Activated naive CD8-positive, alpha-beta T cell treated with anti-CD3 and anti-CD28 coated beads, Interleukin-2, amount 10 ng/mL, durations not matched to agents 7 days and 5 days (primary cell): ENCODE measurements around the gene UQCC5. TPM values are rescaled to one million over a fixed set of nuclear protein-coding genes. Genes with fewer than 3 reads are reported as not detected.

ENCODE experiments used
- ATAC-seq: fragments of 150-1000 bp; cut with Tn5 transposase; one replicate; pipeline ENCODE4 v1.10.0; 2021; ENCODE audit warnings: low read depth, moderate library complexity
- POLR2A ChIA-PET: fragments of 350-600 bp; sonication (Branson Sonifier 250); formaldehyde crosslinking; loops from one replicate; lab custom pipeline; 2021; ENCODE audit warnings: antibody characterized with exemption; lab: Charles Lee
- DNase-seq: peaks from one replicate; pipeline ENCODE4 v3.0.0; 2021
- H3K27ac Mint-ChIP-seq: one replicate; pipeline ENCODE4 v1.8.0; 2022; ENCODE audit warnings: mild to moderate bottlenecking, mixed read lengths
- H3K27me3 Mint-ChIP-seq: one replicate; pipeline ENCODE4 v1.8.0; 2022; ENCODE audit warnings: mild to moderate bottlenecking, moderate library complexity, mixed read lengths
- H3K36me3 Mint-ChIP-seq: one replicate; pipeline ENCODE4 v1.8.0; 2021; ENCODE audit warnings: mild to moderate bottlenecking, mixed read lengths
- H3K4me1 Mint-ChIP-seq: one replicate; pipeline ENCODE4 v1.8.0; 2021; ENCODE audit warnings: mixed read lengths
- H3K4me3 Mint-ChIP-seq: one replicate; pipeline ENCODE4 v1.8.0; 2022; ENCODE audit warnings: mild to moderate bottlenecking, moderate library complexity, mixed read lengths
- H3K9me3 Mint-ChIP-seq: one replicate; pipeline ENCODE4 v1.8.0; 2021; ENCODE audit warnings: mixed read lengths
- total RNA-seq, 2 experiments: library from RNA; stranded (reverse); gene quantifications; one replicate each; pipeline ENCODE4 v1.2.3, GENCODE V29; 2021

The UQCC5 gene
- total RNA-seq, 2 experiments from 2014 or later: 8.5 to 12.8 TPM

- ATAC-seq: no peak
- H3K36me3 Mint-ChIP-seq: no peaks in the 10 kb centered on the region
- no peak overlapping the region for H3K27ac Mint-ChIP-seq
- peaks cover 2% of the 10 kb centered on the region for H3K27me3 Mint-ChIP-seq
- H3K9me3 Mint-ChIP-seq: no peaks in the 10 kb centered on the region
- DNase-seq: no peak
- no peak overlapping the region for H3K4me3 Mint-ChIP-seq
- POLR2A ChIA-PET: no interaction called here
- no peaks in the 10 kb centered on the region for H3K4me1 Mint-ChIP-seq
Observed at GRCh38 chr3:52513281-52513680, 23.1 kb upstream of the UQCC5 start.

- no peak for ATAC-seq
- DNase-seq: no peak
- no peaks in the 10 kb centered on the region for H3K9me3 Mint-ChIP-seq
- H3K36me3 Mint-ChIP-seq: no peaks in the 10 kb centered on the region
- H3K4me3 Mint-ChIP-seq: no peak overlapping the region
- POLR2A ChIA-PET: no interaction called here
- H3K27me3 Mint-ChIP-seq: peaks cover 2% of the 10 kb centered on the region
- no peak overlapping the region for H3K27ac Mint-ChIP-seq
- no peaks in the 10 kb centered on the region for H3K4me1 Mint-ChIP-seq
Observed at GRCh38 chr3:52514576-52514975, 21.8 kb upstream of the UQCC5 start.

DNA sequence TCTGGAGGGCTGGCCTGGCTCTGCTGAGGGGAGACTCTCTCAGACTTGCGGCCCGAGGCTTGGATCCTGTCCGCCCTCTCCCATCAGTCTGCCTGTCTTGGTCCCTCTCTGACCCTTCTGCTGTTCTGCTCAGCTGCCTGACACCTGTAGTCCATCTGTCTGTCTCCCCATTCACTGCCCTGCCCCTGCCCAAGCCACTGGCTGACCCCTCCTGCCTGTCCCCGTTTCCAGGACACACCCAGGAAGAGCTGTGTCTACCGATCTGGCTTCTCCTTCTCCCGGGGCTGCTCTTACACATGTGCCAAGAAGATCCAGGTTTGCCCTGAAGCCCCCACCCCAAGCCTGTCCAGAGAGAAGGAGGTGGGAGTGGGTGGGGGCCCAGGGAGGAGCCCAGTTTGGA is 21.2 kb upstream of the UQCC5 start:
- H3K4me3 Mint-ChIP-seq: no peak overlapping the region
- no peaks in the 10 kb centered on the region for H3K36me3 Mint-ChIP-seq
- DNase-seq (no peak), ATAC-seq (no peak)
- H3K9me3 Mint-ChIP-seq: no peaks in the 10 kb centered on the region
- H3K27me3 Mint-ChIP-seq: peaks cover 2% of the 10 kb centered on the region
- H3K27ac Mint-ChIP-seq: no peak overlapping the region
- H3K4me1 Mint-ChIP-seq: no peaks in the 10 kb centered on the region
- POLR2A ChIA-PET: no interaction called here

DNA sequence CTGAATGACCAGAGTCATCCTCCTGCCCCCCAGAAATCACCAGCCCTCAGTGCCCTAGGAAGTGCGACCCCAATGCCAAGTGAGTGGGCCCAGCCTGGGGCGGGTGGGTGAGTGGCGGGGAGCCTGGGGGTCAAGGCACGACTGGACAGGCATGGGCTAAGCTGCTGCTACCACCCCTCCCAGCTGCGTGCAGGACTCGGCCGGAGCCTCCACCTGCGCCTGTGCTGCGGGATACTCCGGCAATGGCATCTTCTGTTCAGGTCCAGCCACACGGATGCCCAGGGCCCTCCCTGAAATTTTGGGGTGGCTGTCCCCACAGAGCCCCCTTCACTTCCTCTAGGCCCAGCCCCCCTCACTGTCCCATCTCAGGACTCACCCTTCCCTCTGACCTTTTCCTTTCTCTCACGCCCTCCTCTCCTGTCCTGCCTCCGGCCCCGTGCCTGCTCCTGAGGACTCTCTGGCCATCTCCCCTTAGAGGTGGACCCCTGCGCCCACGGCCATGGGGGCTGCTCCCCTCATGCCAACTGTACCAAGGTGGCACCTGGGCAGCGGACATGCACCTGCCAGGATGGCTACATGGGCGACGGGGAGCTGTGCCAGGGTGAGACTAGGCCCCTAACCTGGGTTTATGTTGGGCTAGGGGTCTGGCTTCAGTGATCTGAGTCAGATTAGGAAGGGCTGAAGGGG is 19.8 kb upstream of the UQCC5 start:
- Mint-ChIP-seq H3K27ac (peak overlapping the region; percentile 19), H3K4me1 (no peaks in the 10 kb centered on the region), H3K9me3 (no peaks in the 10 kb centered on the region), H3K4me3 (no peak overlapping the region), H3K27me3 (peaks cover 2% of the 10 kb centered on the region), H3K36me3 (no peaks in the 10 kb centered on the region)
- POLR2A ChIA-PET: no interaction called here
- no peak for ATAC-seq
- no peak for DNase-seq

- ATAC-seq: no peak
- no peak overlapping the region for H3K4me3 Mint-ChIP-seq
Observed at GRCh38 chr3:52517796-52518722, 18.3 kb upstream of the UQCC5 start.

DNA sequence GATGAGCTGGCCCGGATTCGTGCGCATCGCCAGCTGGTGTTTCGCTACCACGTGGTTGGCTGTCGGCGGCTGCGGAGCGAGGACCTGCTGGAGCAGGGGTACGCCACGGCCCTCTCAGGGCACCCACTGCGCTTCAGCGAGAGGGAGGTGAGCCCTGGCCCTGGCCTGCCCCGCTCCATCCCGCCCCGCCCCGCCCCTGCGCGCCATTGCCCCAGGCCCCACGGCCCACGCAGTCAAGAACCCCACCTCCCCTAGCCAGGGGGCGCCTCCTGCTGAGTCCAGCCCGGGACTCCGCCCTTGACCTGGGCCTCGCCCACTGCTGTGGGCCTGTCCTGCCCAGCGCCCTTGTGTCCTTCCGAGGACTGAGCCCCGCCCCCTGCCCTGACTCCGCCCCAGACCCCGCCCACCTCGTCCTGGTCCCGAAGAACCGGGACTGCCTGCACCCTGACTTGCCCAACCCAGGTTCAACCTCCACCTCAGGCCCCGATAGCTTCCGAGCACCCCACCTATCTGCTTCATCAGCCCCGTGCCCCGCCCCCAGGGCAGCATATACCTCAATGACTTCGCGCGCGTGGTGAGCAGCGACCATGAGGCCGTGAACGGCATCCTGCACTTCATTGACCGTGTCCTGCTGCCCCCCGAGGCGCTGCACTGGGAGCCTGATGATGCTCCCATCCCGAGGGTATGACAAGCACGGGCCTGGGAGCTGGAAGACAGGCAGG is 17.5 kb upstream of the UQCC5 start:
- H3K27me3 Mint-ChIP-seq: no peaks in the 10 kb centered on the region
- DNase-seq (no peak), ATAC-seq (no peak)
- no peaks in the 10 kb centered on the region for H3K4me1 Mint-ChIP-seq
- H3K9me3 Mint-ChIP-seq: no peaks in the 10 kb centered on the region
- POLR2A ChIA-PET: no interaction called here
- no peaks in the 10 kb centered on the region for H3K36me3 Mint-ChIP-seq
- no peak overlapping the region for H3K4me3 Mint-ChIP-seq
- H3K27ac Mint-ChIP-seq: no peak overlapping the region

More at GRCh38 chr3:52517796-52518722, 18.3 kb upstream of the UQCC5 start:
- DNase-seq: no peak
- H3K4me1 Mint-ChIP-seq: no peaks in the 10 kb centered on the region
- POLR2A ChIA-PET: no interaction called here
- H3K27me3 Mint-ChIP-seq: no peaks in the 10 kb centered on the region
- no peaks in the 10 kb centered on the region for H3K36me3 Mint-ChIP-seq
- no peaks in the 10 kb centered on the region for H3K9me3 Mint-ChIP-seq
- no peak overlapping the region for H3K27ac Mint-ChIP-seq

- peaks cover 3% of the 10 kb centered on the region for H3K36me3 Mint-ChIP-seq
- H3K4me3 Mint-ChIP-seq: no peak overlapping the region
- POLR2A ChIA-PET: no interaction called here
- H3K4me1 Mint-ChIP-seq: no peaks in the 10 kb centered on the region
- ATAC-seq: no peak
- no peak overlapping the region for H3K27ac Mint-ChIP-seq
- DNase-seq: no peak
- H3K27me3 Mint-ChIP-seq: no peaks in the 10 kb centered on the region
- no peaks in the 10 kb centered on the region for H3K9me3 Mint-ChIP-seq
Observed at GRCh38 chr3:52519445-52520140, 16.8 kb upstream of the UQCC5 start.

GRCh38 chr3:52520141-52520667 is 16.2 kb upstream of the UQCC5 start:
- no peak for ATAC-seq
- Mint-ChIP-seq H3K4me1 (no peaks in the 10 kb centered on the region), H3K36me3 (peaks cover 3% of the 10 kb centered on the region), H3K27me3 (no peaks in the 10 kb centered on the region), H3K27ac (no peak overlapping the region), H3K9me3 (no peaks in the 10 kb centered on the region), H3K4me3 (no peak overlapping the region)
- POLR2A ChIA-PET: no interaction called here
- DNase-seq: no peak

GRCh38 chr3:52520716-52521487 is 15.5 kb upstream of the UQCC5 start:
- no peak overlapping the region for H3K27ac Mint-ChIP-seq
- no peaks in the 10 kb centered on the region for H3K9me3 Mint-ChIP-seq
- no peaks in the 10 kb centered on the region for H3K4me1 Mint-ChIP-seq
- POLR2A ChIA-PET: no interaction called here
- no peak overlapping the region for H3K4me3 Mint-ChIP-seq
- no peak for DNase-seq
- no peaks in the 10 kb centered on the region for H3K27me3 Mint-ChIP-seq
- peaks cover 3% of the 10 kb centered on the region for H3K36me3 Mint-ChIP-seq
- no peak for ATAC-seq

DNA sequence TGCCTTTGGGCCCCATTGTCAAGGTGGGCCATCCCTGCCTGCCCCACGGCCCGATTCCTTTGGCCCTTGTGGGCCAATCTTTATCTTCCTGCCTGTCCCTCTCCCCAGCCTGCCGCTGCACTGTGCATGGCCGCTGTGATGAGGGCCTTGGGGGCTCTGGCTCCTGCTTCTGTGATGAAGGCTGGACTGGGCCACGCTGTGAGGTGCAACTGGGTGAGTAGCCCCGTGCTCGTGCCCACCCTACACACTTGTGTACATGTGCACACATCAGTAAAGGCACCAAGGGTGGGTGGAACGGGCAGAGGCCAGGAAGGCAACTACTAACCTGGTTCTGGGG is 14.9 kb upstream of the UQCC5 start:
- H3K27me3 Mint-ChIP-seq: no peaks in the 10 kb centered on the region
- no peak overlapping the region for H3K27ac Mint-ChIP-seq
- peaks cover 3% of the 10 kb centered on the region for H3K36me3 Mint-ChIP-seq
- ATAC-seq (no peak), DNase-seq (no peak)
- no peaks in the 10 kb centered on the region for H3K4me1 Mint-ChIP-seq
- H3K4me3 Mint-ChIP-seq: no peak overlapping the region
- H3K9me3 Mint-ChIP-seq: no peaks in the 10 kb centered on the region
- POLR2A ChIA-PET: no interaction called here

GRCh38 chr3:52521881-52522650 is 14.3 kb upstream of the UQCC5 start:
- peaks cover 3% of the 10 kb centered on the region for H3K36me3 Mint-ChIP-seq
- POLR2A ChIA-PET: no interaction called here

More at GRCh38 chr3:52521881-52522650, 14.3 kb upstream of the UQCC5 start:
- no peak for DNase-seq
- no peaks in the 10 kb centered on the region for H3K9me3 Mint-ChIP-seq
- H3K27me3 Mint-ChIP-seq: no peaks in the 10 kb centered on the region
- no peak overlapping the region for H3K4me3 Mint-ChIP-seq
- no peaks in the 10 kb centered on the region for H3K4me1 Mint-ChIP-seq
- no peak for ATAC-seq
- H3K27ac Mint-ChIP-seq: no peak overlapping the region
